Measurements from ENCODE around the gene C1QL1. TPM values are rescaled to one million over a fixed set of nuclear protein-coding genes. Genes with fewer than 3 reads are reported as not detected.
"Not testable (repeated sequence)": the region's sequence is repeated elsewhere in the genome, so short reads cannot be mapped to it uniquely, and the experiment has no call there.

The C1QL1 gene
- total RNA-seq, 4 donors from 2014 or later: 3.7 to 10.1 (median 6.3) TPM

DNA sequence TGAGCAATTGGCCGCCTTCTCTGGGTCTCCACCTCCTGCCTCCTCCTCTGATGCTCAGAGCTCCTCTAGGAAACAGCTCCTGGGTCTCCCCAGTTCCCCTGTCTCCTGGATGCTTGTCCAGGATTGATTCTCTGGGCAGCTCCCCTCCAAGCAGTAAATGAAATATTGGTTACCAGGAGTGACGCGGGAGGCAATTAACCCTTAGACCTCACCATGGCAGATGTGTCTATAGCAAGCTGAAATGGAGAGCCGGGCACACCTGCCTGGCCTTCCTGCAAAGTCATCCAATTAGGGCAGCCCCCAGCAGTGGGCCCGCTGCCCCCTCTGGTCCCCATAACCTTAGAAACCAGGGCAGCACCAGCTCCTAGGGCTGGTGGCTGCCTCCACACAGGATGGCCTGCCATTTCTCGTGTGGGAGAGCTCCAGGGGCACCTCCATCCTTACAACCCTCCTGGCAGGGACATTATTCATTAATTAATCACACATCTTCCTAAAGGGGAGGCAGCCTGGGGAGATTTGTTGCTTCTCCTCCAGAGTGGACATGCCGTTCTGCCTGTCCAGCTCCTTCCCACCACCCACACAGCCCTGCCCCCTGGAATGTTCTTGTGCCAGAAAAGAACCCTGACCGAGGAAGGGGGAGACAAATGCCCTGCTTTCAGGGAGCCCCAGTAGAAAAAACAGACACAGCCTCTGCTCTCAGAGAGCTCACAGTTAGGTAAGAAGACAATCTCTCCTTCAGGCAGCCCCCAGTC is 12.3 kb downstream of the C1QL1 start:
- no peaks in the 10 kb centered on the region for H3K36me3 ChIP-seq
- no peak overlapping the region for H3K4me3 ChIP-seq
- 57% methylated on average over 5 of the region's 8 CpGs for WGBS
- H3K4me1 ChIP-seq: peaks cover 0 to 11% (median 9%) of the 10 kb centered on the region in 4 donors
- TF ChIP-seq EP300 (IDR thresholded peaks at IDR 0.05): no peak
- no peak for TF ChIP-seq POLR2A (IDR thresholded peaks at IDR 0.05; ENCODE audit: low read depth)
- TF ChIP-seq, protein P1, sequence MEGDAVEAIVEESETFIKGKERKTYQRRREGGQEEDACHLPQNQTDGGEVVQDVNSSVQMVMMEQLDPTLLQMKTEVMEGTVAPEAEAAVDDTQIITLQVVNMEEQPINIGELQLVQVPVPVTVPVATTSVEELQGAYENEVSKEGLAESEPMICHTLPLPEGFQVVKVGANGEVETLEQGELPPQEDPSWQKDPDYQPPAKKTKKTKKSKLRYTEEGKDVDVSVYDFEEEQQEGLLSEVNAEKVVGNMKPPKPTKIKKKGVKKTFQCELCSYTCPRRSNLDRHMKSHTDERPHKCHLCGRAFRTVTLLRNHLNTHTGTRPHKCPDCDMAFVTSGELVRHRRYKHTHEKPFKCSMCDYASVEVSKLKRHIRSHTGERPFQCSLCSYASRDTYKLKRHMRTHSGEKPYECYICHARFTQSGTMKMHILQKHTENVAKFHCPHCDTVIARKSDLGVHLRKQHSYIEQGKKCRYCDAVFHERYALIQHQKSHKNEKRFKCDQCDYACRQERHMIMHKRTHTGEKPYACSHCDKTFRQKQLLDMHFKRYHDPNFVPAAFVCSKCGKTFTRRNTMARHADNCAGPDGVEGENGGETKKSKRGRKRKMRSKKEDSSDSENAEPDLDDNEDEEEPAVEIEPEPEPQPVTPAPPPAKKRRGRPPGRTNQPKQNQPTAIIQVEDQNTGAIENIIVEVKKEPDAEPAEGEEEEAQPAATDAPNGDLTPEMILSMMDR (IDR thresholded peaks at IDR 0.05): no peak
- TF ChIP-seq POLR2AphosphoS5 (IDR thresholded peaks at IDR 0.05): no peak
- H3K27ac ChIP-seq (replicated peaks in 1 of 4): no peak overlapping the region
- peaks cover 0 to 48% (median 3%) of the 10 kb centered on the region in 4 donors for H3K27me3 ChIP-seq
- intact Hi-C loops (cut with DNase I): no loop called here
- no peak for DNase-seq (ENCODE audit: extremely low spot score)
- H3K9me3 ChIP-seq: no peaks in the 10 kb centered on the region

DNA sequence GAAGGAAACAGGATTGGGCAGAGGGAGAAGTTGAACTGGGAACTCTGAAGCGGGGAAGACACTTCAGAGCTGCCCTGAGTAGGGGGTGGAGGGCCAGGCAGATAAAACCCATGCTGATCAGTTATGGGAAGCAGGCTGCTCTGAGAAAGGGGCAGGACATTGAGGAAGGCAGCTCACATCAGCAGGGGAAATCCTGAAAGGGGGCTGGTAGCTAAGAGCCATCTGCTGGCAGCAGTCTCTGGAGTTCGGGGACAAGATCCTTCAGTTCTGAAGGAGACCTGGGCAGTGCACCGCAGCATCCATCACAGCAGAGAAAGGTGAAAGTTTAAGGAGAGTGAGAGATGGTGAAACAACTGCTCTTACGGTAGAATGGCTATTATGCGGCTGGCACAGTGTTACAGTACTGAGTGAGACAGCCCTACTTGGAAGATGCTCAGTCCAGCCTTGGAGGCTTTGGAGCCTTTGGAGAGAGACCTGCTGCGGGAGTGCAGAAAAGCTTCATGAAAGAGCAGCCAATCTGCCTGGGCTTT is 15.1 kb downstream of the C1QL1 start:
- WGBS: 82% methylated on average over 6 of the region's 6 CpGs
- Histone ChIP-seq H3K4me3 (no peak overlapping the region), H3K36me3 (no peaks in the 10 kb centered on the region), H3K27ac (replicated peaks in 1 of 4) (no peak overlapping the region), H3K9me3 (no peaks in the 10 kb centered on the region), H3K4me1 (peaks cover 4 to 6% (median 5%) of the 10 kb centered on the region in 4 donors), H3K27me3 (peaks cover 0 to 26% (median 0%) of the 10 kb centered on the region in 4 donors)
- intact Hi-C loops (cut with DNase I): no loop called here
- DNase-seq (ENCODE audit: extremely low spot score): no peak
- no peak for TF ChIP-seq EP300 (IDR thresholded peaks at IDR 0.05)
- no peak for TF ChIP-seq POLR2A (IDR thresholded peaks at IDR 0.05; ENCODE audit: low read depth)
- no peak for TF ChIP-seq POLR2AphosphoS5 (IDR thresholded peaks at IDR 0.05)
- TF ChIP-seq, protein P1 (IDR thresholded peaks at IDR 0.05): no peak

DNA sequence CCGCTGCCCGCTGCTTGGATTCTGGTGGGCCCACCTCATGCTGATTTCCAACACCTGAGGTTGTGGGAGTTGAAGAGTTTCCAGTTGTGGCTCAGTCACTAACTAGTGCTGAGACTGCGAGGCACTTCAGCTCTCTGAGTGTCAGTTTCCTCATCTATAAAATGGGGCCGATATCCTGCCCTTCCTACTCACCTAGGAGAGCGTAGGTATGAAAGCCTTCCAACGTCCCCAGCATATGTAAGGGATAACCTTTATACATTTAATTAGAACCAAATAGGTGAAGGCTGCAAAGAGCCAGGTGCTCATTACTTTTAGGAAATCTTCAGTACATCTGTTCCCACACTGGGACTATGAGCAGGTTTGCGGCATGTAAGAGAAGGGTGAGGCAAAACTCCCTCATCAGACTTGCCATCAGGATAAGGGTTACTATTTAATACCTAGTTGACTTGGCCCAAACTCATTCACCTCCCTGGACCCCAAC is 19.7 kb downstream of the C1QL1 start:
- peaks cover 10 to 18% (median 14%) of the 10 kb centered on the region in 4 donors for H3K4me1 ChIP-seq
- intact Hi-C loops (cut with DNase I): no loop called here
- TF ChIP-seq, protein P1 (IDR thresholded peaks at IDR 0.05): no peak
- no peak for TF ChIP-seq POLR2A (IDR thresholded peaks at IDR 0.05; ENCODE audit: low read depth)
- no peak for TF ChIP-seq POLR2AphosphoS5 (IDR thresholded peaks at IDR 0.05)
- TF ChIP-seq EP300 (IDR thresholded peaks at IDR 0.05): no peak
- H3K4me3 ChIP-seq: peak overlapping the region; percentile 59 to 64 (median 60)
- H3K27ac ChIP-seq (replicated peaks in 1 of 4): peak overlapping the region in 3 of 4 donors; percentile 48 to 67 (median 63)
- H3K27me3 ChIP-seq: peaks cover 0 to 13% (median 2%) of the 10 kb centered on the region in 4 donors
- H3K36me3 ChIP-seq: no peaks in the 10 kb centered on the region
- no peaks in the 10 kb centered on the region for H3K9me3 ChIP-seq
- no peak for DNase-seq (ENCODE audit: extremely low spot score)
- 61% methylated on average over 7 of the region's 7 CpGs for WGBS

DNA sequence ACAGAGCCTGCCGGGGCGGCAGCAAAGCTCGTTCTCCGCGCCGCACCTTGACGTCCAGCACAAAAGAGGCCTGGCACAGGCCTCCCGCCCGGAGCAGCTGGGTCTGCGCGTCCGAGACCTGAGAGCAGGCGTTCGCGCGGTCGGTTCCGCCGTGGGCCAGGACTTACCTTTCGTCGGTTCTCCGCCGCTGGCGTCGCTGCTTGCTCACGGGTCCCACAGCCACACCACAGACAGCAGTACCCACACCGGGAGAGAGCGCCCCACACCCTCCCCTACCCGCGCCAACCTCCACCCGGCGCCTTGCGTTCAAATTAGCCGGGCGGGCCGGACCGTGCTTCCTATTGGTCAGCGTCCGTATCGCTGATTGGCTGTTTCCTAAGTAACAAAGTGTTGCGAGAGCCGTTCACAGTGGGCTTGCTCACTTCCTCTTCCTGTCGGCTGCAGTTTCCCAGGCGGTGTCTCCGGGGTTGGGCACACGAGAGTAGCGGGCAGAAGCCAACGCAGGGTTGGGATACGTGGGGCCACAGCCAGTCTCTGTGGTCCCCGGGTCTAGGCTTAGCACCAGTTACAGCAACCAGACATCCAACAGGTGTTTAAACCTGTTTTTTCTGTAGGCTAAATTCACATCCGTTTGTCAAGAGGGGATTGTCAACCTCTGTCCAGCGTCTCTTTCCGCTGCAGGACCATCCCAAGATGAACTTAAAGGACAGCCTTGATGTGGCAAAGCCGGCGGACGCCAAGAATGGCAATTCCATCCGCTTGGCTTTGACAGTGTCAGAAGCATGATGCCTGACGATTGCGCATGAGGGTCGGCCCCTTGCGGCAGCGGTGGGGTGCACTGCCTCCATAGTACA is 20.4 kb downstream of the C1QL1 start, which contains the start of gene KIF18B:
KIF18B (minus strand) TSS at position 313 of the 854 bp plus-strand sequence. CDS start 11,429 bp downstream, outside the sequence.
- Histone ChIP-seq H3K27me3 (peaks cover 0 to 13% (median 2%) of the 10 kb centered on the region in 4 donors), H3K36me3 (no peaks in the 10 kb centered on the region), H3K27ac (replicated peaks in 1 of 4) (peak within 1 kb of the TSS; percentile 45 to 67 (median 56)), H3K4me1 (peaks cover 10 to 18% (median 14%) of the 10 kb centered on the region in 4 donors), H3K4me3 (peak within 1 kb of the TSS; percentile 59 to 64 (median 60)), H3K9me3 (no peaks in the 10 kb centered on the region)
- DNase-seq (ENCODE audit: extremely low spot score): peak; percentile 96
- TF ChIP-seq POLR2AphosphoS5 (IDR thresholded peaks at IDR 0.05): peak; percentile 89 to 96
- TF ChIP-seq, protein P1 (IDR thresholded peaks at IDR 0.05): peak in 1 of 3 experiments; percentile 13
- no peak for TF ChIP-seq EP300 (IDR thresholded peaks at IDR 0.05)
- TF ChIP-seq POLR2A (IDR thresholded peaks at IDR 0.05; ENCODE audit: low read depth): peak; percentile 13
- intact Hi-C loops (cut with DNase I): no loop called here
- WGBS: 3% methylated on average over 22 of the region's 62 CpGs

DNA sequence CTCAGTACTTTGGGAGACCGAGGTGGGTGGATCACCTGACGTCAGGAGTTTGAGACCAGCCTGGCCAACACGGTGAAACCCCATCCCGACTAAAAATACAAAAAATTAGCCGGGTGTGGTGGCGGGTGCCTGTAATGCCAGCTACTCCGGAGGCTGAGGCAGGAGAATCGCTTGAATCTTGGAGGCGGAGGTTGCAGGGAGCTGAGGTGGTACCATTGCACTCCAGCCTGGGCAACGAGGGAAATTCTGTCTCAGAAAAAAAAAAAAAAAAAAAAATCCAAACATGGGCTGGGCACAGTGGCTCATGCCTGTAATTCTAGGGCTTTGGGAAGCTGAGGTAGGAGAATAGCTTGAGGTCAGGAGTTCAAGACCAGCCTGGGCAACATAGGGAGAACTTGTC is 22.5 kb downstream of the C1QL1 start:
- H3K36me3 ChIP-seq; H3K27ac ChIP-seq (replicated peaks in 1 of 4); intact Hi-C loops (cut with DNase I); H3K9me3 ChIP-seq; DNase-seq (ENCODE audit: extremely low spot score); H3K4me3 ChIP-seq: not testable (repeated sequence)
- peaks cover 0 to 13% (median 2%) of the 10 kb centered on the region in 4 donors for H3K27me3 ChIP-seq
- WGBS: 84% methylated on average over 10 of the region's 10 CpGs
- peaks cover 11 to 18% (median 14%) of the 10 kb centered on the region in 4 donors for H3K4me1 ChIP-seq
